Peyer's patch (tissue), 4 donors: ENCODE measurements around the gene WT1. TPM values are rescaled to one million over a fixed set of nuclear protein-coding genes. Genes with fewer than 3 reads are reported as not detected.
"Not testable (repeated sequence)": the region's sequence is repeated elsewhere in the genome, so short reads cannot be mapped to it uniquely, and the experiment has no call there.

Experiments used
- DNase-seq, 3 donors: peaks; one replicate each; pipeline ENCODE4 v3.0.0-alpha.2; 2017 to 2019
- H3K27ac ChIP-seq, 4 donors: fragments of 200-600 bp; sonication (generic); one replicate each; pipeline ENCODE4 v1.5.1; 2016 to 2019
- H3K27me3 ChIP-seq, 2 donors: fragments of 200-600 bp; sonication (generic); one replicate each; pipeline ENCODE4 v1.5.1; 2019
- H3K36me3 ChIP-seq, 3 donors: fragments of 200-600 bp; sonication (generic); one replicate each; pipeline ENCODE4 v1.5.1; 2016 to 2019
- H3K4me1 ChIP-seq, 4 donors: fragments of 200-600 bp; sonication (generic); one replicate each; pipeline ENCODE4 v1.5.1; 2016 to 2019
- H3K4me3 ChIP-seq, 4 donors: fragments of 200-600 bp; sonication (generic); 1 replicate in 3 of 4; 2 replicates in 1 of 4; pipeline ENCODE4 v1.5.1; 2016 to 2019; ENCODE audit warnings: mild to moderate bottlenecking in 1 of 4
- H3K9me3 ChIP-seq, 4 donors: fragments of 200-600 bp; sonication (generic); one replicate each; pipeline ENCODE4 v1.5.1; 2016 to 2019; ENCODE audit warnings: mild to moderate bottlenecking in 1 of 4
- POLR2A ChIP-seq, 2 donors: fragments of 450-650 bp; IDR thresholded peaks; one replicate each; pipeline ENCODE4 v1.5.1; 2017; ENCODE audit warnings: antibody characterized with exemption in 2 of 2, mild to moderate bottlenecking in 2 of 2, moderate library complexity in 2 of 2
- total RNA-seq, 4 donors: library from RNA; depleted of rRNA; stranded (reverse); fragments of >200 nt; gene quantifications; one replicate each; pipeline ENCODE4 v1.1.0, GENCODE V29; 2016
- TF ChIP-seq, protein P1 (sequence below), 6 experiments: fragments of 450-650 bp in 4 of 6; fragments of 200-600 bp in 2 of 6; sonication (generic) in 1 of 6; IDR thresholded peaks; one replicate each; pipeline ENCODE4 v1.5.1; 2017 to 2019; ENCODE audit warnings: antibody characterized with exemption in 6 of 6, mild to moderate bottlenecking in 3 of 6, moderate library complexity in 1 of 6

The WT1 gene
- total RNA-seq, 4 donors from 2014 or later = not detected

DNA sequence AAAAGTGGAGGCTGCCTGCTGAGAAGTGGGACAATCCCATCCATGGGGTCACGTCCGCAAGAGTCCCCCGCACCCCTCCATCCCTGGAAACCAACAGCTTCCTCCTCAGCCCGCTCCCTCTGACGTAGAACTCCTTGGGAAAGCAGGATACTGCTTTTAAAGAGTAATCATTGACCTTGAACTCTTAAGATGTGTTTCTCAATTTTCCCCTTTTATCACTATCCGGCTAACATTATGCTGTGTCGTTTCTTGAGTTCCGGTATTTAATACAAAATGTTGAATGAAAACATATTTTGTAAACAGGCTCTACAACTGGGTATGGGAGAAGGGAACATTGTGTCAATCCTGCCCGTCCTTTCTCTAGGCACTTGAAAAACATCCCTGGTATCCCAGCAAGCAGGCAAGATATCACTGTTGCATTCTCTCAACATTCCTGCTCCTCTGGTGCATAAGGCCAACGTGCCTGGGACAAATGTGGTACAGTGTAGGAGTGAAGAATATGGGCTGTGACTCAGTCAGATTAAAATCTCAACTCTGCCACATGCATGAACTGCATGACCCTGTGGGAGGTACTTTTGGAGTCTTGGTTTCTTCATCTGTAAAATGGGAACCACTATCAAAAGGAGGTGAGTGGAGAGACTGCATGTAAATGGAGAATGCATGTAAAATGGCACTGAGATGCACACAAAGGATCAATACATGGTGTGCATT lies 52.8 kb downstream of the WT1 start:
- H3K27me3 ChIP-seq = no peaks in the 10 kb centered on the region

DNA sequence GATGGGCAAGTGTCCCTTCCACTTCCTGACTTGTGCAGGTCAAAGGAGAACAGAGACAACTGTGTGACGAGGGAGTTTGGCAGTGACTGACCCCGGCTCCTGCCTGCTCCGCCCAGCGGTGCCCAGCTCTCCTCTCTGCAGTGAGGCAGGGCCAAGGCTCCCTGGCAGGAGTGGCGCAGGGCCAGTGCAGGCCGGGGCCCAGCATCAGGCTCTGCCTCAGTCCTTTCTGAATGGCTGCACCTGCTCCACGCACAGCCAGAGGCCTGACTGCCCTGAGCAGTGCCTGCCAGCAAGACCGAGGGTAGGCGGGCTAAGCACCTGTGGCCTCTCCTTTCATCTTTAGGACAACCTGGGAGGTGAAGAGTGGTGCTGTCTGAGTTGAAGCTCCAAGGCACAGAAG lies 54.2 kb downstream of the WT1 start:
- H3K9me3 ChIP-seq = no peaks in the 10 kb centered on the region
- H3K27me3 ChIP-seq = no peaks in the 10 kb centered on the region
- no peaks in the 10 kb centered on the region for H3K36me3 ChIP-seq
- H3K27ac ChIP-seq = no peak overlapping the region
- H3K4me3 ChIP-seq = no peak overlapping the region
- H3K4me1 ChIP-seq = no peaks in the 10 kb centered on the region
- DNase-seq = no peak
- no peak for TF ChIP-seq POLR2A (IDR thresholded peaks at IDR 0.05)
- TF ChIP-seq, protein P1, sequence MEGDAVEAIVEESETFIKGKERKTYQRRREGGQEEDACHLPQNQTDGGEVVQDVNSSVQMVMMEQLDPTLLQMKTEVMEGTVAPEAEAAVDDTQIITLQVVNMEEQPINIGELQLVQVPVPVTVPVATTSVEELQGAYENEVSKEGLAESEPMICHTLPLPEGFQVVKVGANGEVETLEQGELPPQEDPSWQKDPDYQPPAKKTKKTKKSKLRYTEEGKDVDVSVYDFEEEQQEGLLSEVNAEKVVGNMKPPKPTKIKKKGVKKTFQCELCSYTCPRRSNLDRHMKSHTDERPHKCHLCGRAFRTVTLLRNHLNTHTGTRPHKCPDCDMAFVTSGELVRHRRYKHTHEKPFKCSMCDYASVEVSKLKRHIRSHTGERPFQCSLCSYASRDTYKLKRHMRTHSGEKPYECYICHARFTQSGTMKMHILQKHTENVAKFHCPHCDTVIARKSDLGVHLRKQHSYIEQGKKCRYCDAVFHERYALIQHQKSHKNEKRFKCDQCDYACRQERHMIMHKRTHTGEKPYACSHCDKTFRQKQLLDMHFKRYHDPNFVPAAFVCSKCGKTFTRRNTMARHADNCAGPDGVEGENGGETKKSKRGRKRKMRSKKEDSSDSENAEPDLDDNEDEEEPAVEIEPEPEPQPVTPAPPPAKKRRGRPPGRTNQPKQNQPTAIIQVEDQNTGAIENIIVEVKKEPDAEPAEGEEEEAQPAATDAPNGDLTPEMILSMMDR (IDR thresholded peaks at IDR 0.05) = no peak

More for the DNA sequence above, 52.8 kb downstream of the WT1 start:
- Histone ChIP-seq H3K4me1 (no peaks in the 10 kb centered on the region), H3K4me3 (no peak overlapping the region), H3K27ac (no peak overlapping the region), H3K9me3 (no peaks in the 10 kb centered on the region), H3K36me3 (no peaks in the 10 kb centered on the region)
- TF ChIP-seq, protein P1 (IDR thresholded peaks at IDR 0.05) = no peak
- no peak for TF ChIP-seq POLR2A (IDR thresholded peaks at IDR 0.05)
- no peak for DNase-seq

DNA sequence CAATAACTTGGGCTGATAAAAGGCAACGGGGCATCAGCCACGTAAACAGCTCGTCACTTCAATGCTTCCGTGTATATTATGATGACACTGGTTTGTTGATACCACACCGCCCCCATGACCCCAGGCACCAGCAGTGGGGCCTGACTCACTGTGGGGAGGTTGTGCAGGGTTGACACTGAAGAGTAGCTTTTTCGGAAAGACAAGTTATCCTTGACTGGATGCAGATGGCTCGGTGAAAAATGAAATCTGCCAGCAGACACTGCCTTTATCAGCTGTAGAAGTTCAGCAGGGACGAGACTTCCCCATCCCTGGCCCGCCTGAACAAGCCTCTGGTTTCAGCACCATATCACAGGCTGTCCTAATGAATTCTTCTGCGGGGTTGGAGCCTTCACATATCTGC lies 55.6 kb downstream of the WT1 start:
- TF ChIP-seq, protein P1 (IDR thresholded peaks at IDR 0.05) = no peak
- TF ChIP-seq POLR2A (IDR thresholded peaks at IDR 0.05) = no peak
- DNase-seq = no peak
- Histone ChIP-seq H3K27ac (no peak overlapping the region), H3K4me3 (no peak overlapping the region), H3K4me1 (no peaks in the 10 kb centered on the region), H3K9me3 (no peaks in the 10 kb centered on the region), H3K27me3 (no peaks in the 10 kb centered on the region), H3K36me3 (no peaks in the 10 kb centered on the region)

DNA sequence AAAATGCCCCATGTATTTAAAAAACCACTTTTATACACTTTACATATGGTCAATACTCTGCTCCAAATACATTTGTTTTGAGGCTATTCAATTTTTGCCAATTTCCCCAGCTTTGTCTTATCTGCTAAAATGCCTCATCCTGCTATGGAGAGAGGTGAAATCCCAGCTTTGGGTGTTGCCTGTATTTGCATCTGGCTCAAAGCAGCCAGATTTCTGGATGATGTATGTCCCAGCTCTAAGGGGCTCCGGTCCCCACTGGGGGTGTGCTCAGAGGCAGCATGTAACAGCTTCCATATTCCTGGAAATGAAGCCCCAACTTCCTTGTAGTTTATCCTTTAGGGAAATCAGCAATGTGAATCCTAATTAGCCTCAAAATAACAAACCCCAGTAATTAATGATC lies 59.5 kb downstream of the WT1 start:
- Histone ChIP-seq H3K27me3 (no peaks in the 10 kb centered on the region), H3K9me3 (no peaks in the 10 kb centered on the region), H3K4me1 (no peaks in the 10 kb centered on the region), H3K4me3 (no peak overlapping the region), H3K36me3 (no peaks in the 10 kb centered on the region), H3K27ac (no peak overlapping the region)
- no peak for TF ChIP-seq POLR2A (IDR thresholded peaks at IDR 0.05)
- TF ChIP-seq, protein P1 (IDR thresholded peaks at IDR 0.05) = no peak
- no peak for DNase-seq

DNA sequence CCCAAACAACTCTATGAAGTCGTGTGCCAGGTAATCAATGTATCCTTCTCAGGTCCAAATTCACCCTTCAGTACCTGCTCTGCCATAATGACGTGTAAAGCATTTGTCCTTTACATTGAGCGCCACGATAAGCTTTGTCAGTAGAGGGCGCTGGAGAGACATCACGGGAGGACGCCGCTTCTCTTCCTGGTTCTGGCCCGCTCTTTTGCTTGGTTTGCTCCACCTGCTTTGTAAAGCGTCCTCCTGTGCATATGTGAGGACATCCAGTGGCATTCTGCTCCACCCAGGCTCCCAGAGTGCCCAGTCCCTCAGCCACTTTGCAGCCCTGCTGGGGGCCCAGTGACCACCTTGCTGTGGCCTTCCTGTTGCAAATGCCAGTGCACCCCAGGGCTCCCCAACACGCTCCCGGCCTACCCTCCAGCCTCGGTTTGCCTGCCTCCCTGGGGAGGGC lies 61.1 kb downstream of the WT1 start:
- TF ChIP-seq, protein P1 (IDR thresholded peaks at IDR 0.05) = peak in 2 of 6 experiments; percentile 16 to 31
- no peak for TF ChIP-seq POLR2A (IDR thresholded peaks at IDR 0.05)
- Histone ChIP-seq H3K27me3 (no peaks in the 10 kb centered on the region), H3K4me3 (no peak overlapping the region), H3K27ac (no peak overlapping the region), H3K36me3 (no peaks in the 10 kb centered on the region), H3K4me1 (no peaks in the 10 kb centered on the region), H3K9me3 (no peaks in the 10 kb centered on the region)
- DNase-seq = no peak

DNA sequence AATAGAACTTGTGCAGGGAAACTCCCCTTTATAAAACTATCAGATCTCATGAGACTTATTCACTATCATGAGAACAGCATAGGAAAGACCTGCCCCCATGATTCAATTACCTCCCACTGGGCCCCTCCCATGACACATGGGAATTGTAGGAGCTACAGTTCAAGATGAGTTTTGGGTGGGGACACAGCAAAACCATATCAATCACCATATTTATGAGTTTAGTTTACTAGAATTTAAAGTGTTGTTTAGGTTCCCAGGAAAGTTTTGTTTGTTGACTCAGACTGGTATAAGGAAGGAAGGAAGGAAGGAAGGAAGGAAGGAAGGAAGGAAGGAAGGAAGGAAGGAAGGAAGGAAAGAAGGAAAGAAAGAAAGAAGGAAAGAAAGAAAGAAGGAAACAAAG lies 65.4 kb downstream of the WT1 start:
- H3K4me1 ChIP-seq, H3K27me3 ChIP-seq, H3K36me3 ChIP-seq, H3K9me3 ChIP-seq, H3K4me3 ChIP-seq, H3K27ac ChIP-seq, DNase-seq: not testable (repeated sequence)
